HG03060 (cell line): ENCODE measurements around the gene SSU72.
"Not testable (repeated sequence)": the region's sequence is repeated elsewhere in the genome, so short reads cannot be mapped to it uniquely, and the experiment has no call there.

ENCODE experiments used
- ATAC-seq: cut with Tn5 transposase; IDR thresholded peaks from one replicate; pipeline ENCODE4 v1.9.1; 2021; ENCODE audit warnings: low read depth, moderate number of reproducible peaks; ENCODE audit not compliant: unreplicated experiment

The SSU72 gene

DNA sequence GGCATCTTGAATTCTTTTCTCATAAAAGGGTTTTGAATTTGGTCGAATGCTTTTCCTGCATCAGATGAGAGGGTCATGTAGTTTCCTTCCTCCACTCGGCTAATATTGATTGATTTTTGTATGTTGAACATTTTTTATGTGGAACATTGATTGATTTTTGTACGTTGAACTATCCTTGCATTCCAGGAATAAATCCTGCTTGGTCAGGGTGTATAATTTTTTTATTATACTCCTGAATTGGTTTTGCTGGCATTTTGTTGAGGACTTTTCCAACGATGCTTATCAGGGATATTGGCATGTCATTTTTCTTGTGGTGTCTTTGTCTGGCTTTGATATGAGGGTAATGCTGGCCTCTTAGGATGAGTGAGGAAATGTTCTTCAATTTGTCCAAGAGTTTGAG is 42.7 kb downstream of the SSU72 start:
- no peak for ATAC-seq

DNA sequence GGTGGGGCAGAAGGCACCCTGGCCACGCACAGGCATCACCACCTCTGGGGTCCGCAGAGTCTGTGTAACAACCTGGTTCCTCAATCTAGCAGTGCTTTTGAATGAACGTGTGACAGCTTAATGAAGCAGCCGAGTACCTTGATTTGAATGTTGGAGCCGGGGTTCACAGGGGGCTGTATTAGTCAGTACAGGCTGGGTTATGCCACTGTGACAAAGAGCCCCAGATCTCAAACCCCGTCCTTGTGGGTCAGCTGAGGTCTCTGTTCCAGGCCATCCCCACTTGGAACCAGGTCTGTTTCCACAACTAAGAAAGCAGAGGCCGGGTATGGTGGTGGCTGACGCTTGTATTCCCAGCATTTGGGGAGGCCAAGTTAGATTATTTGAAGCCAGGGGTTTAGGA is 44.7 kb downstream of the SSU72 start:
- no peak for ATAC-seq

DNA sequence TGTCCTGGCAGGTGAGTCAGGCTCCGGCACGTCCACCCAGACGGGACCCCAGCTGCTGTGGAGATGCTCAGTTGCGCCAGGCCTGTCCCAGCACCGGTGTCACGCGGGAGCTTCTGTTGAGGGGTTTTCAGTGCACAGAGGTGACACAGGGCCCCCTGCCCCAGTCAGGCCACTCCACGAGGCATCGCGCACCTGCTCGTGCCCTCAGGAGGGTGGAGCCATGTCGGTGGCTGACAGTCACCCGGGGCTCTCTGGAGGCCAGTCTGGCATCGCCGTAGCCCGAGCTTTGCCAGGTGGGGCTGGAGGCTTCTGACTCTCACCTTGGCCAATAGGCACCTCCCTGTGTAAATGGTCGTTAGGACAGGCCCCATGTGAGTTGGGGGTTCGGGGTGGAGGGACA is 45.3 kb downstream of the SSU72 start:
- no peak for ATAC-seq

DNA sequence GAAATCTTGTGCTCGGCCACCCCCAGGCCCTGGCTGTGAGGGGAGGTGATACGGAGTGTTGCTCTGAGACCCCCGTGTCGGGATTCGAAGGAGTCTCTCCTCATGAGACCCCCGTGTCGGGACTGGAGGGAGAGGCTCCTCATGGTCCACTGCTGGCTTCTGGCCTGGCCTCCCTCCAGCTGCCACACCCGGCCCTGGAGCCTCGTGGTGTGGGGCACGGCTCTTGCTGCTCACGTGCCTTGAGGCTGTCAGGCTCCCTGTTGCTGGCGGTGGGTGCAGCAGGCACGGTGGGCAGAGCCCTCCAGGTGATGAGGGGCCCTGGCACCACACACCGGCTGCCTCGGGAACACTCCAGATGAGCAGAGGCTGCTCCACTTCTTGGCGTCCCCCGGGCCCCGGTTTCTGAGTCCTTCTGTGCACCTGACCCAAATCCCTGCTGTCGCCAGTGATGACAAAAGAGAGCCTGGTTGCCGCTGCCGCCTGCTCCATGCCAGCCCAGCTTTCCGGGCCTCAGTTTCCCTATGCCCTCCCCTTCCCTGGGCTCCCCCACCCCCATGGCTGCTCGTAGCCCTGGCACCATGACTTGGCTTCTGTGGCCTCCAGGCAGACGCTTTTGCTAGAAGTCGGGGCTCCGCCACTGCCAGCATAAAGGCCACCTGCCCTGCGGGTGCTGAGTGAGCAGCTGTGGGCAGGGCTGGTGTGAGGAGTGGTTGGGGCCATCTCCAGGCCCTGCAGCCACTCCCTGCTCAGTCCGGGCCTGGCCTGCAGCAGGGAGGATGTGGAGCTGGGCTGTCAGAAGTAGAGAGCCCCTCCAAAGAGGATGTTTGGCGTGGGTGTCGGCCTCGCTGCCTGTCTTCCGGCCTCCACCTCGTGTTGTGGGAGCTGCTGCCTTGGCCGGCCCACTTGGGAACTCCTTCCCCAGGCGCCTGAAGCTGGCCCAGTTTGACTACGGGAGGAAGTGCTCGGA is 46.1 kb downstream of the SSU72 start:
- ATAC-seq, result no peak

DNA sequence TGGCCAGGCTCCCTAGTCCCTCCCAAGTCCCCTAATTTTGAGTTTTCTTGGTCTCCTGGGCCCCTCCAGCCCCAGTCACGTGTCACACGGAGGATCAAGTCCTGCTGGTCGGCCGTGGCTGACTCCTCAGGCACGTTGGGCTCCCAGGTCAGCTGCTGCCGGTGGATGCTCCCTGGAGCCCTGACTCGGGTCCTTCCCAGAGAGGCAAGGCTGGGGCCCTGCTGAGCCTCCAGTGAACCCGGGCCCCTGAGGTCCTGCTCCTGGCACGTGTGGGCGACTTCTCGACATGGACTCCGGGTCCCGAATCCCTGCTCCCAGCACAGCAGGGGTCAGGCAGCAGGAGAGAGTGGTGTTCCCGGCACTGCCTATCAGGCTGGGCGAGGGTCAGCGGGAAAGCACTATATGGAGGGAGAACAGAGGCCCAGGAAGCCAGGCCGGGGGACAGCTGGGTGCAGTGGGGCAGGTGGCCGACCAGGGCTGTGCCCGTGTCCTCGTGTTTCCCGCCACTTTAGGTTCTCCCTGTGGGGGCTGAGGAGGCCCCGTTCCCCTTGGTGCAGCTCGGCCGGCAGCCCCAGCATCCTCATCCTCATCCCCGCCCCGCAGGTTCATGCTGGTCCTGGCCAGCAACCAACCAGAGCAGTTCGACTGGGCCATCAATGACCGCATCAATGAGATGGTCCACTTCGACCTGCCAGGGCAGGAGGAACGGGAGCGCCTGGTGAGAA is 47.4 kb downstream of the SSU72 start:
- no peak for ATAC-seq

GRCh38 chr1:1526476-1526875 is 48.2 kb downstream of the SSU72 start:
- not testable (repeated sequence) for ATAC-seq

DNA sequence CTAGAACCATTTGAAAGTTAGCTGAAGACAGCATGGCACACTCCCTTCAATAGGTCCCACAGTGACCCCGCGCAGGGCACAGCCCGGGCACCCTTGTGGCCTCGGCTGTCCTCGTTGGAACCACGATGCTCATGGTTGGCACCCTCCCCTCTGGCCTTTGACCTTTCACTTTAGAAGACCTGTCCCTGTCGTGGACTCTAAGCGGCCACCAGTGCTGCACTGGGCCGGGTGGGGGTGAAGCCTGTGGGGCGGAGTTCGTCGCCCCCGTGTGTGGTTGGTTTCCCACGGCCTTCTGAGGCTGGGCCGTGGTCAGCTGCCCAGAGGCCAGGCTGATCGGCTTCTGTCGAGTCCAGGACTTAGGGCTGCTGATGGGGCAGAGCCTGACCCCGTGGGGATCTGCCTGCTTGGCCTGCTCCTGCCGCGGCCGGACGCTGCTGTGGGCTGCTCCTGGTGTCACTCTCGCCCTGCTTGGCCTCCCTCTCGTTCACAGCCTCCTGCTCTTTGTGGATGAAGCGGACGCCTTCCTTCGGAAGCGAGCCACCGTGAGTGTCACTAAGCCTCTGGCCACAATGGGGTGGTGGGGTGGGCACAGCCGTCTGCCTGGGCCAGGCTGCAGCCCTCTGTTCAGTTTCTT is 49.8 kb downstream of the SSU72 start:
- ATAC-seq, result not testable (repeated sequence)

DNA sequence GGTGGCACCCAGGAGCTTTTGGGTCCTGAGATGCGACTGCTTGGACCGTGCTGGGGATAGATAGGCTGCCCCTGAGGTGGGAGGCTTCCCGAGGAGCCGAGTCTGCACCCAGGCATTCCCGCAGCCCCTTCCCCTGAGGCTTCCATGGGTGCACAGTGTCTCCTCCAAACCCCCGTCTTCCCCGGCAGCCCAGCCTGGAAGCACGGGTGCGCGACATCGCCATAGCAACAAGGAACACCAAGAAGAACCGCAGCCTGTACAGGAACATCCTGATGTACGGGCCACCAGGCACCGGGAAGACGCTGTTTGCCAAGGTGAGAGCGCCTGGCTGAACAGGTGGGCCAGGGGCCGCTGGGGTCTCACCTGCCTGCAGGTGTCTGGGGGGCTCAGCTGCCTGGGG is 51.0 kb downstream of the SSU72 start:
- not testable (repeated sequence) for ATAC-seq

DNA sequence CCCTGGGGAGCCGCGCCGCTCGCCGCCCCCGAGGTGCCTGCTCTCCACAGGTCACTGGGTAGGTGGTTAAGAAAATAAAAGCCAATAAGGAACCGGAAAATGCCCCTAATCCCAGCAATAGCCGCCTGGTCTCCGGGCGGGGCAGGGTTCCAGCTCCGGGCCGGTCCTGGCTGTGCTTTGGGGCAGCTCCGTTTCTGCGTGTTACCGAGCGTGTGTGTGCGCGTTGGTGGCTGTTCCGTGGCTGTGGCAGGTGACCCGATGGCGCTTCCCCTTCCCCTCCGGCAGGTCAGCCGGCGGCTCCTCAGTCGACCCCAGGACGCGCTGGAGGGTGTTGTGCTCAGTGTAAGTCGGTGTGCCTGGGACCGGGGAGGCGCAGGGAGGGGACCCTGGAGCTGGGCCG is 51.4 kb downstream of the SSU72 start:
- not testable (repeated sequence) for ATAC-seq

- not testable (repeated sequence) for ATAC-seq
Observed at GRCh38 chr1:1522536-1522935, 52.1 kb downstream of the SSU72 start.

DNA sequence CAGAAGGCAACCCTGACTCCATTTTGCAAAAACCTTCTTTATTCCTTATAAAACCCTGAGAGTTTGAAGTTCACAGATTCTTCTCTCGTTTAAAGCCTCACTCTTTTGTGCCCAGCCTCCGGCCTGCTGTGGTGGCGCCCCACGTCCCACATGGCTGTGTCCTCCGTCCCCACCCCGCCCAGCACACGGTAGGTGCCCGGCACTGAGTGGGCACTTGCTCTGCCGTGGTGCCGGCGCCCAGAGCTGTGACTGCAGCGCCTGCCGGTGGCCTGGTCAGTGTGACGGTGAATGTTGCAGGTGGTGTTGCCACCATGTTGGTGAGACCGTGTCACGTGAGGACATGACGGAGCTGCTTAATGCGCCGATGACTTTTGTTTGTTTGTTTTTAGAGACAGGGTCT is 53.3 kb downstream of the SSU72 start:
- no peak for ATAC-seq

GRCh38 chr1:1519805-1520505 is 54.7 kb downstream of the SSU72 start:
- ATAC-seq, result not testable (repeated sequence)

DNA sequence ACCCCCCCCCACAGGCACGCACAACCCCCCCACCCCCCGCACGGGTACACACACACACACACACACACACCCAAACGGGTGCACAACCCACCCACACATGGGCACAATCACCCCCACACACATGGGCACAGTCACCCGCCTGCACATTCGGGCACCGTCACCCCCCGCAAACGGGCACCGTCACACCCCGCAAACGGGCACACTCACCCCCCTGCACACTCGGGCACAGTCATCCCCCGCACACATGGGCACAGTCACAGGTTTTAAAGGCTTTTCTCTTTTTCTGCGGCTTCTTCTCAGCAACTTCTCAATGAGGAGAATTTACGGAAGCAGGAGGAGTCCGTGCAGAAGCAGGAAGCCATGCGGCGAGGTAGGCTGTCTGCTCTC is 56.0 kb downstream of the SSU72 start:
- ATAC-seq, result not testable (repeated sequence)

GRCh38 chr1:1517973-1518620 is 56.6 kb downstream of the SSU72 start:
- ATAC-seq, result no peak

DNA sequence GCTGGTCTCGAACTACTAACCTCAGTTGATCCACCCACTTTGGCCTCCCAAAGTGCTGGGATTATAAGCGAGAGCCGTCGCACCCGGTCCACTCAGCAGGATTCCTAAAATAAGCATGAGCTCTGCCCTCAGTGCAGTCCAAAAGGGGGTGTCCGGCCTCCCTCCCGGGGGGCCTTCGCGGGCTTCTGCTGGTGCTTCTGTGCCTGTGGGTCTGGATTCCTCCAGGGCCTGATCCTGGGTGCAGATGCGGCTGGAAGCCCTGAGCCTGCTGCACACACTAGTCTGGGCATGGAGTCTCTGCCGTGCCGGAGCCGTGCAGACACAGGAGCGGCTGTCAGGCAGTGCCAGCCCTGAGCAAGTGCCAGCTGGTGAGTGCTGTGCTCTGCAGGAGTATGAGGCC is 57.7 kb downstream of the SSU72 start:
- ATAC-seq, result not testable (repeated sequence)

- ATAC-seq, result not testable (repeated sequence)
Observed at GRCh38 chr1:1514376-1514775, 60.3 kb downstream of the SSU72 start.

DNA sequence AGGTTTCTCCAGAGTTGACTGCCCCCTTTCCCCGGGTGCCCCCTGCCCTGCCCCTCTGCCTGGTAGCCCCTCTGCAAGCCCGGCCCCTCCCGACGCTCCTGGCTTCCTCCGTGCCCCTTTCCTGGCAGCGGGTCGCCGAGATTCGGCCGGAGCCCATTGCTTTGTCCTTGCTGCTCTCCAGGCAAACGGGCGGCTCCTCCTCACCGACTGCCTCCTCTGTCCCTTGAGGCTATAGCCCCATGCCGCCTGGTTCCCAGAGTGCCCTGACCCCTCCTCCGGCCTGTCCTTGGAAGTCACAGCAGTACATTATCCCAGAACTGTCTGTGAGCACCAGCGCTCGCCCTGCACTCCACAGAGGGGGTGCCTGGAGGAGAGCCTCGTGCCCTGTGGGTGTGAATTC is 61.0 kb downstream of the SSU72 start:
- not testable (repeated sequence) for ATAC-seq

- not testable (repeated sequence) for ATAC-seq
Observed at GRCh38 chr1:1512425-1512824, 62.2 kb downstream of the SSU72 start.

GRCh38 chr1:1511533-1512285 is 63.0 kb downstream of the SSU72 start, which contains the start of gene ATAD3A:
ATAD3A (plus strand) TSS chr1:1512162; CDS start chr1:1512269, 107 bp downstream.
- peak; percentile 69 for ATAC-seq
